ENCODE measurements around the gene GABRE.
"Not testable (repeated sequence)": the region's sequence is repeated elsewhere in the genome, so short reads cannot be mapped to it uniquely, and the experiment has no call there.

The GABRE gene

DNA sequence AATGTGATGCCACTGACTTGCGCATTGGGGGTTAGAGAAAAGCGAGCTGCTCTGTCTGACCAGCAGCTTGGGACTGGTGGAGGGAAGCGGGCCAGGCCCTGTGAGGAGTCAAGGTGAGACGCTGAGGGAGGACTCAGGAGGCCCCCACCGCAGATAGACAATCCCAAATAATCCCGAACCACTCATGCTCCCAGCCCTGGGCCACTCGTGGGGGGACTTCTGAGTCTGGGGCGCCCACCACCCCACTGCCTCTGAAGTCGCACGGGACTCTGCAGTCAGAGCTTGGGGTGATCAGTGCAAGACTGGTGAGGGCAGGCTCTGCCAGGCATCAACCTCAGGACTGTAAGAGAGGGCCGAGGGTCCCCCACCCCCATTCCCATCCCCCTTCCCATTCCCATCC, 54.9 kb downstream of the GABRE start:
- DNase-seq (ENCODE audit: low read depth), result no peak
- H3K4me3 ChIP-seq (ENCODE audit: low read depth, low read length), result no peak overlapping the region
- TF ChIP-seq, protein P1, sequence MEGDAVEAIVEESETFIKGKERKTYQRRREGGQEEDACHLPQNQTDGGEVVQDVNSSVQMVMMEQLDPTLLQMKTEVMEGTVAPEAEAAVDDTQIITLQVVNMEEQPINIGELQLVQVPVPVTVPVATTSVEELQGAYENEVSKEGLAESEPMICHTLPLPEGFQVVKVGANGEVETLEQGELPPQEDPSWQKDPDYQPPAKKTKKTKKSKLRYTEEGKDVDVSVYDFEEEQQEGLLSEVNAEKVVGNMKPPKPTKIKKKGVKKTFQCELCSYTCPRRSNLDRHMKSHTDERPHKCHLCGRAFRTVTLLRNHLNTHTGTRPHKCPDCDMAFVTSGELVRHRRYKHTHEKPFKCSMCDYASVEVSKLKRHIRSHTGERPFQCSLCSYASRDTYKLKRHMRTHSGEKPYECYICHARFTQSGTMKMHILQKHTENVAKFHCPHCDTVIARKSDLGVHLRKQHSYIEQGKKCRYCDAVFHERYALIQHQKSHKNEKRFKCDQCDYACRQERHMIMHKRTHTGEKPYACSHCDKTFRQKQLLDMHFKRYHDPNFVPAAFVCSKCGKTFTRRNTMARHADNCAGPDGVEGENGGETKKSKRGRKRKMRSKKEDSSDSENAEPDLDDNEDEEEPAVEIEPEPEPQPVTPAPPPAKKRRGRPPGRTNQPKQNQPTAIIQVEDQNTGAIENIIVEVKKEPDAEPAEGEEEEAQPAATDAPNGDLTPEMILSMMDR (IDR thresholded peaks at IDR 0.05; ENCODE audit: low read depth, low read length), result no peak
- TF ChIP-seq, protein P2, sequence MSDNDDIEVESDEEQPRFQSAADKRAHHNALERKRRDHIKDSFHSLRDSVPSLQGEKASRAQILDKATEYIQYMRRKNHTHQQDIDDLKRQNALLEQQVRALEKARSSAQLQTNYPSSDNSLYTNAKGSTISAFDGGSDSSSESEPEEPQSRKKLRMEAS (IDR thresholded peaks at IDR 0.05; ENCODE audit: low read depth, low read length), result no peak
- TF ChIP-seq MYC (IDR thresholded peaks at IDR 0.05; ENCODE audit: low read depth, low read length), result no peak
- TF ChIP-seq POLR2A (IDR thresholded peaks at IDR 0.05; ENCODE audit: extremely low read depth, insufficient read length), result no peak

DNA sequence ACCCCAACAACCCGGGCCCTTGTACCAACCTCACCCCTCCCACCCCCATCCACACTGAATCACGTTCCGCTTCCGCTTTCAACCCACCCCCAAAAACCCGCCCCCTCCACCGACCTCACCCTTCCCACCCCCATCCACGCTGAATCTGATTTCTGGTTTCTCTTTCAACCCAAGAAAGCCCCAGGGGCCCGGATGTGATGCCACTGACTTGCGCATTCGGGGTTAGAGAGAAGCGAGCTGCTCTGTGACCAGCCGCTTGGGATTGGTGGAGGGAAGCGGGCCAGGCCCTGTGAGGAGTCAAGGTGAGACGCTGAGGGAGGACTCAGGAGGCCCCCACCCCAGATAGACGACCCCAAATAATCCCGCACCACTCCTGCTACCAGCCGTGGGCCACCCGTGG, 55.7 kb downstream of the GABRE start:
- DNase-seq (ENCODE audit: low read depth); H3K4me3 ChIP-seq (ENCODE audit: low read depth, low read length): not testable (repeated sequence)

DNA sequence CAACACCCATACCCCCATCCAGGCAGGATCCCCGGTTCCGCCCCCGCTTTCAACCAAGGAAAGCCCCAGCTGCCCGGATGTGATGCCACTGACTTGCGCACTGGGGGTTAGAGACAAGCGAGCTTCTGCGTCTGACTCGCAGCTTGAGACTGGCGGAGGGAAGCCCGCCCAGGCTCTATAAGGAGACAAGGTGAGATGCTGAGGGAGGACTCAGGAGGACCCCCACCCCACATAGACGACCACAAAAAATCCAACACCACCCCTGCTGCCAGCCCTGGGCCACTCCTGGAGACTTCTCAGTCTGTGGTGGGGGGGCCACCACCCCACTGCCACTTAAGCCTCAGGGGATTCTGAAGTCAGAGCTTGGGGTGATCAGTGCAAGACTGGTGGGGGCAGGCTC, 61.7 kb downstream of the GABRE start, which contains the start of gene MAGEA4:
MAGEA4 (plus strand) TSS at position 110 of the 400 bp plus-strand sequence. CDS start 10,776 bp downstream, outside the sequence.
- H3K4me3 ChIP-seq (ENCODE audit: low read depth, low read length), result no peak within 1 kb of the TSS
- no peak for DNase-seq (ENCODE audit: low read depth)
- TF ChIP-seq MYC (IDR thresholded peaks at IDR 0.05; ENCODE audit: low read depth, low read length) (no peak), POLR2A (IDR thresholded peaks at IDR 0.05; ENCODE audit: extremely low read depth, insufficient read length) (no peak)
- TF ChIP-seq, protein P1 (IDR thresholded peaks at IDR 0.05; ENCODE audit: low read depth, low read length), result no peak
- TF ChIP-seq, protein P2 (IDR thresholded peaks at IDR 0.05; ENCODE audit: low read depth, low read length), result no peak

DNA sequence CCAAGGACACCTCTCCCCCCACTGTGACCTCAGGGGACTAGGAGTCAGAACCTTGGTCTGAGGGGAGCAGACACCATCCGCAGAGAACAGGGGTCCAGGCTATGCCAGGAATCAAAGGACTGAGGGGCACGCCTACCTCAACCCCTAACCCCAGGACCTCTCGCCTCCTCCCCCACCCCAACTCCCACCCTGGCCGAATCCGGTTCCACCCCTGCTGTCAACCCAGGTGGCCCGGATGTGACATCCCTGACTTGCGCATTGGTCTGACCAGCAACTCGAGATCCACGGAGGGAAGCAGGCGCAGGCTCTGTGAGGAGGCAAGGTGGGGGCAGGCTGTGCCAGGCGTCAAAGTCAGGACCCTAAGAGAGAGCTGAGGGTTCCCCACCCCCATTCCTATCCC, 62.3 kb downstream of the GABRE start:
- no peak for DNase-seq (ENCODE audit: low read depth)
- TF ChIP-seq POLR2A (IDR thresholded peaks at IDR 0.05; ENCODE audit: extremely low read depth, insufficient read length) (no peak), MYC (IDR thresholded peaks at IDR 0.05; ENCODE audit: low read depth, low read length) (no peak)
- TF ChIP-seq, protein P2 (IDR thresholded peaks at IDR 0.05; ENCODE audit: low read depth, low read length), result no peak
- TF ChIP-seq, protein P1 (IDR thresholded peaks at IDR 0.05; ENCODE audit: low read depth, low read length), result no peak
- H3K4me3 ChIP-seq (ENCODE audit: low read depth, low read length), result no peak overlapping the region

DNA sequence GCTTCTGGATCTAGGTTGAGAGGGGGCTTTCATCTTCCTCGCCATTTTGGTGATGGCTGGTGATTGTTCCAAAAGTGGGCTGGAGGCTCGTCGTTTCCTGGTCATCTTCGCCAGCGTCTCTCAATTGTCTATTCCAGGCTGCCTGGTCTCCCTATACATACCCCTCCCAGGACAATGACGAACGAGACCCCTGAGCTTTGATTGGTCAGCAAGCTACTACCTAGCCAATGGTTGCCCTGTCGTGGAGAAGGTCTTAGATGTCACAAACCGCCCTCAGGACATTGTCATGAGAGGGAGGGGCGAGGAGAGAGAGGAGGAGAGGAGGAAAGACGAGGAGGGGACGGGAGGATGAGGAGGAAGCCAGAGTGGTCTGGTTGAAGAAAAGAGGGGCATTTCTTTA, 69.5 kb downstream of the GABRE start:
- TF ChIP-seq POLR2A (IDR thresholded peaks at IDR 0.05; ENCODE audit: extremely low read depth, insufficient read length), result no peak
- TF ChIP-seq, protein P2 (IDR thresholded peaks at IDR 0.05; ENCODE audit: low read depth, low read length), result no peak
- TF ChIP-seq, protein P1 (IDR thresholded peaks at IDR 0.05; ENCODE audit: low read depth, low read length), result no peak
- TF ChIP-seq MYC (IDR thresholded peaks at IDR 0.05; ENCODE audit: low read depth, low read length), result no peak
- H3K4me3 ChIP-seq (ENCODE audit: low read depth, low read length), result no peak overlapping the region
- DNase-seq (ENCODE audit: low read depth), result no peak

Data from NB4 (cell line).